HG02588 (cell line): Measurements from ENCODE around the gene YPEL1.
"Not testable (repeated sequence)": the region's sequence is repeated elsewhere in the genome, so short reads cannot be mapped to it uniquely, and the experiment has no call there.

Experiments used
- ATAC-seq: cut with Tn5 transposase; IDR thresholded peaks from one replicate; pipeline ENCODE4 v1.9.1; 2021; ENCODE audit warnings: mild to moderate bottlenecking, moderate library complexity; ENCODE audit not compliant: unreplicated experiment

Gene YPEL1

DNA sequence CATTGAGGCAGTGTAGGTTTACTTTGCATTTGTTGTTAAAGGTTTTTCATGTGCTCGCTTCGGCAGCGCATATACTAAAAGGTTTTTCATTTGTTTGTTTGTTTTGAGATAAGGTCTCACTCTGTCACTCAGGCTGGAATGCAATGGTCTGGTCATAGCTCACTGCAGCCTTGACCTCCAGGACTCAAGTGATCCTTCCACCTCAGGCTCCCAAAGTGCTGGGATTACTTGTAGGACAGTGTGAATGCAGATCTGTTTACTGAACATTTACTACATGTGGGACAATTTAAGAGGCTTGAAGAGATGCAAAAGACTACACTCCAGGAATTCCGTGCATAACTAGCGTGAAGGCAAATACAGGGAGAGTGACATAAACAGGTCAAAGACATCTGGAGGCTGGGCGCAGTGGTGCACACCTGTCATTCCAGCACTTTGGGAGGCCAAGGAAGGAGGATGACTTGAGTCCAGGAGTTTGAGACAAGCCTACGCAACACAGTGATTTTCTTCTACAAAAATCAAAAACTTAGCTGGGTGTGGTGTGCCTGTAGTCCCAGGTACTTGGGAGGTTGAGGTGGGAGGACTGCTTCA, 34.1 kb downstream of the YPEL1 start:
- ATAC-seq, result no peak

DNA sequence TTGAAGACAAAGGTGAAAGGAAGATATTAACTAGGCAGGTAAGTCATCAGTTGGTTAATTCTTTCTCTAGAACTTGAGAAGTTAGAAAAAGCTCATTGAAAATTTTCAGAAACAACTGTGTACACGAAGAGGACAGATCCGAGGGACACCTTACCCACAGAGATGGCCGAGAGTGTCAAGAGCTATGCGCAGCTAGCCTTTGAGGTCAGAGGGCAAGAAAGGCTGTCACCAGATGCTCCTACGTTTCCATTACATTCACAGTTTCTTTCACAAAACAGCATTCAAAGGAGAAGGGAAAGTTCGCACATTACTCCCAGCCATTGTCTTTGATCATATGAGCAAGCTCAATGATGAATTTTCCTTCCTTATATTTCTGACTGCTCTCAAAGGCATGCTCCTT, 34.8 kb downstream of the YPEL1 start:
- ATAC-seq, result no peak

DNA sequence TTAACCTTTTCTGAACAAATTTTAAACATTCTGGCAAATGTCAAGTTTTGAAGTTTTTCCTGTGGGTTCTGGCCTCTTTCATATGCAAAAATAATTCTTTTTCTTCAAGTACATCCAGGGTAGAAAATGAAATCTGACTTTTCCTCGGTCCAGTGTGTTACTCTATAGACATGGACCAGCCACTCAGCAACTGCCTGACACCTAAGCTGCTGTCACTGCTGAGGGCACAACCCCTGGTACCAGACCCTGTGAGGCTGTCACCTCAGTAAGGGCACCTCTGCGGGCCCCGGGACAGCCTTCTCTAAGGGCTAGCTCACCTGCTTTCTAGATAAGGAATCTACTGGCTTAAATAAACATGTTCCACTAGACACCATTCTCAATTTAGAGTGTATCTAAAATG, 36.0 kb downstream of the YPEL1 start:
- no peak for ATAC-seq

DNA sequence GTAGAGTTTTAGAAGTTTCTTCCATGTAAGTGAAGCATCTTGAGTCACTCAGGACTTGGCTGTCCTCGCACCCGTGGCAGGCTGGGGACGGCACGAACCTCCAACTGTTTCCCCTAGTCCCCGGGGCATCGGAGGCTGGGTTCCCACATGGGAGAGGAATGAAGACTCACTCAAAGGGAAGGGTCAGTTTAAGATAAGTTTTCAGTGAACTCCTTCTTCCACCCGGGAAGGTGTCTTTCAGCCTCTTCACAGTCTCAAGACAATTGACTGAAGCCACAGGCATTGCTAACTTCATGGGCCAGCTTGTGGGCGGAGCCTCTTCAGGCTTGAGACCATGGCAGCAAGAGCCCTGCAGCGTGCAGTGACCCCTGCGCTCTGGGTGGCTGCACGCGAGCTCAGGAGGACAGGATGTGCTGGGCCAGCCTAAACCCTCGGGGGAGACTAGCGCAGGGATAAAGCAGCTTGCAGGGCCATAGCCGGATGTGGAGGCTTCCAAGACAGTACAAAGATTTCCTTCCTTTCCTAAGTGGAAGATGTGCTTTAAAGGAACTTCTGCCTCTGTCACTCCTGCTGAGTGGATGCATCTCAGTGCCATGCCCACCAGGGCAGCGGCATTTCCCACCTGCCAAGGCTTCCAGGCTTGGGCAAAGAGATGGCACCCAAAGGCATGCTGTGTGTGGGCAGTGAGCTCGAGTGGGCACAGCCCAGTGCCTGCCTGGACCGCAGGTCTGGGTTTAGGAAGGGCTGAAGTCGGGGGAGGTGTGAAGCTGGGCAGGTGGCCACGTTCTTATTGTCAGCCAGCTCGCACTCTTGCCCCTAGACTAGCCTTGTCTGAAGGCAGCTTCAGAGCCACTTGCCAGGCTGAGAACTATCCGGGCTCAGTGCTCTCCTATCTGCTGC, 36.9 kb downstream of the YPEL1 start:
- no peak for ATAC-seq

DNA sequence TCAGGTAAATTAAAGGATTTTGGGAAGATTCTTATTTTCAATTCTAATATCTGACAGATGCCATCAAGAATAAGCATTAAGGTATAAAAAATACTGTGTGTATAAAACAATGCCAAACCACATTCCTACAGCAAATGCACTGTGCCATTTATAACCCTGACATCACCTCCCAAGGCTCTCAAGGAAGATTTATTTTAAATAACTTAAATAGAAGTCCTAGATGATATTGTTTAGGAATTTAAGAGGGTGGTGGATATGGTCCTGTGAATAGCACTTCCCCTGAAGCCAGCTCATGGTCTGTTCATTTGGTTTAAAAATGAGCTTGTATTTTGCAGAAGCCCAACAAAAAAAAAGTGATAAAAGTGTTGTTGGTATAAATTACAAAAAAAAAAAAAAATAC, 37.7 kb downstream of the YPEL1 start:
- ATAC-seq, result no peak

DNA sequence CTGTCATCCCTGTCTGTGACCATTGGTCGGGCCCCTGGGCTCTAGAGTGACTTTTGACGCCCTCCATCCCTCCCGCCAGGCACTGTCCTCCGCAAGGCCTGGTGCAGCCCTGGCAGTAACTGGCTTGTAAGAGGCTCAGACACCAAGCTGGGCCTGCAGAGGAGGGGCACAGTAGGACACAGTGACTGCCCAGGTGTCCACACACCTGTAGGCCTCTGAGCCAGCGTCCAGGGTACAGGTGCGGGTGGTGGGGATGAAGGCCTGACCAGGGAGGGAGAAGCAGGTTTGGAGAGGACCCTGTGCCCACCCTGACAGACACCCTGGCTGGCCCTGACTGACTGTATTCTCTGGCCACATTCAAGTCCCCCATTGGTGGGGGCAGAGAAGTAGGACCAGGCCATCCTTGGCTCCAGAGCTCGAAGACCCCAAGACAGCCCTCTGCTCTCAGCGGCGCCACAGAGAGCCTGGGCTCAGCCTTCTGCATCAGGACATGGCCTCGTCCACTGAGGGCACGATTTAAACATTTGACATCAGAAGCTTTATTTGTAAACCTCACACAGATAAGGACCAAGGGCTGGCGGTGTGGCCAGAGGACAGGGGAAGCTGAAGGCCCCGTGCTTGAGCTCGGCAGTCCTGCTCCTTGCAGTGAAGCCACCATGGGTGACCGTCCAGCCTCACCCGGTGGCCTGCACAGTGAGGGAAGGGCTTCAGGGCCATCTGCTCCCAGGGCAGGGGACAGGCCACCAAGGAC, 38.4 kb downstream of the YPEL1 start:
- ATAC-seq, result no peak

DNA sequence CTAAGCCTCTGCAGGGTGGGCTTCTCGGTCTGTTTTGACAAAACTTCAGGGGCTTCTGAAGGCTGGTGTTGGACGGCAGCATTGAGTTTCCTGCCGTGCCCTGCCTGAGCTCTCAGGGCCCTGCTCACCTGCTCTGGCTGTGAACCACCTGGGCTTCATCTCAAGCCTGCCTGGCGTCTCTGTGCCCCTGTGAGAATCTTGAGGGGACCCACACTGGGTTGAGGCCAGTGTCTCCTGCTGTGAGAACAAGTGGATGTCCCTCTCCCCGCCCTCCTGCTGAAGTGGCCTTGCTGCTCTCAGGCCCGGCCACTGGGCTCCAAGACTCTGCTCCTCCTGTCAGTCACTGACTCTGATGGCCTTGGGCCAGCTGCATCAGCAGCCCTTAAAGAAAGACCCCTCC, 39.5 kb downstream of the YPEL1 start:
- no peak for ATAC-seq

DNA sequence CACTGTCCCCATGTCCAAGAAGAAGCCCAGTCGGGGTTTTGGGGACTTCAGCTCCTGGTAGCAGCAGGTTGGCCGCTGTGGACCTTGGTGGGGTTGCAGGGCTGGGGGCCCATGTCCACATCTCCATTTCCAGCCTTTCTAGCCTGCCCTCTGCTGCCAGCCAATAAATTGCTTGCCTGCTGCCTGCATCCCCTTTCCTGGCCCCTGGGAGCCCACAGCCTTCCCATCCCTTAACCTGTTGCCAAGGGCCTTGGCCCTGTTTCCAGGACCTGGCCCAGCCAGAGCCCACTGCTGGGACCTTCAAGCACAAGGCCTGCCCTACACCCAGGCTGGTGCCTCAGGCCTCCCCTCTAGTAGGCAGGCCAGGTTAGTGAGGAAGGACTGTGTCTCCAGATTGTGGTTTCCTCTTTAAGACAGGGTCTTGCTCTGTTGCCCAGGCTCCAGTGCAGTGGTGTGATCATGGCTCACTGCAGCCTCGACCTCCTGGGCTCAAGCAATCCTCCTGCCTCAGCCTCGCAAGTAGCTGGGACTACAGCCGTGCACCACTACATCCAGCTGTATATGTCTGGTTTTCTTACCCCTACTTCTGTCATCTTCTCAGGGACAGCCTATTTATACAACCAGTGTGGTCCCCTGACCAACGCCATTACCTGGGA, 40.0 kb downstream of the YPEL1 start:
- ATAC-seq, result no peak

DNA sequence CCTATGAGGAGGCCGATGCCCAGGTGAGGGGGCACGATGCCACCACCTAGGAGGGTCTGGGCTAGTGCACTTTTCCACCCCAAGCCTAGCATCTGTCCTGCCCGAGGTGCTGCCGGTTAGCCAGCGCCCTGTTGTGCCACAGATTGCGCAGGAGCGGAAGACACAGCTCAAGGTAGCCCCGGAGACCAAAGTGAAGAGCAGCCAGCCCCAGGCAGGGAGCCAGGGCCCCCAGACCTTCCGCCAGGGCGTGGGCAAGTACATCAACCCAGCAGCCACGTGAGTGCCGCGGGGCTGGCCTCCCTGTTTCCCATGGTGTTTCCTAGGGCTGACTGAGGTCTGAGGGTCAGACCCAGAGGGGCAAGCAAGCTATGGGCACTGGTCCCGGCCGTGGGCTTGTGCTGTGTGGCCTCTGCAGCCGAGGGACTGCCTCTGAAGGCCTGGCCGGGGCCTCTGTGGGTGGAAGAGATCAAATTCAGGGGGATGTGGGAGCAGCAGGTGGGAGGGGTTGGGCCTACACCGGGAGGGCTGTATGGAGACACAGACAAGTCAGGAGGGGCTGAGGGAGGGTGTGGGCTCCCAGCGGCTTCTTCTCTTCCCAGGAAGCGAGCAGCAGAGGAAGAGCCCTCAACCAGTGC, 40.7 kb downstream of the YPEL1 start:
- no peak for ATAC-seq

DNA sequence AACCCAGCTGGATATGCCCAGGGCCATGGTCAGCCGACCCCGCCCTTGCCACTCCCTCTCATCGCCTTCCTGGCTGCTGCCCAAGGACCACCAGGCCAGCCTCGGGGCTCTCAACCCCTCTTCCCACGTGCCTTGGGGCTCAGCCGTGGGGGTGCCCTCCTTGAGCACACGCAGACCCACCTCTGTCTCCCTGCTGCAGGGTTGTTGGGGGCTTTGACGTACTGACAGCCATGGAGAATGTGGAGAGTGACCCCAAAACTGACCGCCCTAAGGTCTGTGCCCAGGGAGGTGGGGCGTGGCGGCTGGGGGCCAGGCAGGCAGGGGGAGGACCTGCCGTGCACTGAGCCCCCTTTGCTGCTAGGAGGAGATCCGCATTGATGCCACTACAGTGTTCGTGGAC, 41.2 kb downstream of the YPEL1 start:
- ATAC-seq, result no peak

DNA sequence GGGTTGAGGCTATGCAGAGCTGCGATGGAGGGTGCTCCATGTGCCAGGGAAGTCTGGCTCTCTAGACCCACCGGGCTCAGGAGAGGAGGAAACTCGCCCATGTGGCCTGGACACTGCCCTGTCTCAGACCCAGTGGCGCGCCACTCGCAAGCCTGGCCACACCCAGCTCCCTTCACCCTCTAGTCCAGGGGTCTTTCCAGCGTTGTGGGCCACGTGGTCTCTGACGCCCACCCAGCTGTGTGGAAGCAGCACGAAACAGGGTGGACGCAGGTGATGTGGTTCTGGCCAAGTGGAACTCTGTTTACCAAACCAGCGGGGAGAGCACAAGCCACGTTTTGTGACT, 41.6 kb downstream of the YPEL1 start:
- ATAC-seq, result no peak

DNA sequence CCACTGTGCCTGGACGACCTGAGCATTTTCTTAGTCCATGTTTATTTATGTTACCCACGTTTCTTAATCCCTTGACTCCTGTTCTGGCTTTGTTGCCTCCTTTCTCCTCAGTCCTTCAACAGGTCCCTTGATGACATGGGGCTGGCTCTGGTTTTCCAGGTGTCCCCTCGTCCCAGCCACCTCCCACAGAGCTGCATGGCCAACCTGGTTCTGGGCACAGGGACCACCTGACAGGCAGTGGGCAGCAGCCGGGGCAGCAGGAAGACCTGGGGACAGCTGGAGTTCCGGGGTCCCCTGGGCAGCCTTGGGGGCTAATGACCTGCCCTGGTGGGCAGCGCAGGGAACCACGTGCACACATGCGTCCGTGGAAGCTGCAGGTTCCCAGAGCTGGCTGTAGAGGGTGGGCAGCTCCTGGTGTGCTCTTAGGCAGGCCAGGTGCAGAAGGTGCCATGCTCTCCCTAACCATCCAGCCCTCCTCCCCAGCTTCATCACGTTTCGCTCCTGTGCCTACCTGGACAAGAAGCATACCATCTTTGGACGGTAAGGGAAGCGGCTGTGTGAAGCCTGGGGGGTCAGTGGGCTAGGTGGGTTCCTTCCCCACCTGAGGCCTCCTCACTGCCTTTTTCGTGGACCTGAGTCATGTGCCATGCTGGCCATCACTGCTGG, 42.1 kb downstream of the YPEL1 start:
- no peak for ATAC-seq

DNA sequence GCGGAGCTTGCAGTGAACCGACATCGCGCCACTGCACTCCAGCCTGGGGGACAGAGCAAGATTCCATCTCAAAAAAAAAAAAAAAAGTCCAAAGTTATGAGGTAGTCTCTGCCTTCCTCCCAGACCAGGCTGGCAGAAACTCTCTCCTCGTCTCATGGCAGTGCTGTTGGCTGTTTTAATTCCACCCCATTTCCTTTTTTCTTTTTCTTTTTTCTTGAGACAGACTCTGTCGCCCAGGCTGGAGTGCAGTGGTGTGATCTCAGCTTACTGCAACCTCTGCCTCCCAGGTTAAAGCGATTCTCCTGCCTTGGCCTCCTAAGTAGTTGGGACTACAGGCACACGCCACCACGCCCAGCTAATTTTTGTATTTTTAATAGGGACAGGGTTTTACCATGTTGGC, 42.7 kb downstream of the YPEL1 start:
- not testable (repeated sequence) for ATAC-seq

DNA sequence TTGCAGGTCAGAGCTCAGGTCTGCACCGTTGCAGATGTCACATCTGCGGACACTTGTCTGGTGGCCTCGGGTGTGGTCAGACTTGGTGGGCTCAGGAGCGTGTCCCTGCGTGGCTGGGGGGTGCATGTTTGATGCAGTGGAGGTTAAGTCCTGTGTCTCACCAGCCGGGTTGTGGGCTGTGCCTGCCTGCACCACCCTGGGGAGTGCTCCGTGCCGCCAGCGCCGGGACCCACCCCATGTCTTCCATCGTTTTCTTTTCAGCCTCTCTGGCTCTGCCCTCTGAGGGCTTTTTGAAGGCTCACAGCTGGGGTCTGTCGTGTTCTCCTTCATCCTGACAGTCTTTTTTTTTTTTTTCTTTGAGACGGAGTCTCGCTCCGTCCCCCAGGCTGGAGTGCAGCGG, 43.8 kb downstream of the YPEL1 start:
- ATAC-seq, result no peak

DNA sequence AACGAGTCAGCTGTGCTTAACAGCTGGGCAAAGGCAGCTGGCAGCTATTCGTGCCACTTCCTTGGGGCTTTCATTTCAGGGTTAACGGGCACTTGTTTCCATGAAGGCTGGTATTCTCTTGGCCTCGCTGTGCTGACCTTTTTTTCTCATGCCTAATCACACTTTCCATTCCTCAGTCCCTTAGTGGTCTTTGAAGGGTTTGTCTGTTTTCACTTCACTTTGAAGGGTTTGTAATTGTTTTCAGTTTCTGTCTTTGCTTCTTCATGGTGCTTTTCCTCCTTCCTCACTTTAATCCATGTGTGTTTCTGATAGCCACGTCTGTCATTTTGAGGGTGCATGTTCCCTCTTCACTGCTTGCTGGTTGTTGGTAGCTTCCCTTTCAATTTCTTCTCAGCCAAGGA, 45.2 kb downstream of the YPEL1 start:
- ATAC-seq, result no peak

DNA sequence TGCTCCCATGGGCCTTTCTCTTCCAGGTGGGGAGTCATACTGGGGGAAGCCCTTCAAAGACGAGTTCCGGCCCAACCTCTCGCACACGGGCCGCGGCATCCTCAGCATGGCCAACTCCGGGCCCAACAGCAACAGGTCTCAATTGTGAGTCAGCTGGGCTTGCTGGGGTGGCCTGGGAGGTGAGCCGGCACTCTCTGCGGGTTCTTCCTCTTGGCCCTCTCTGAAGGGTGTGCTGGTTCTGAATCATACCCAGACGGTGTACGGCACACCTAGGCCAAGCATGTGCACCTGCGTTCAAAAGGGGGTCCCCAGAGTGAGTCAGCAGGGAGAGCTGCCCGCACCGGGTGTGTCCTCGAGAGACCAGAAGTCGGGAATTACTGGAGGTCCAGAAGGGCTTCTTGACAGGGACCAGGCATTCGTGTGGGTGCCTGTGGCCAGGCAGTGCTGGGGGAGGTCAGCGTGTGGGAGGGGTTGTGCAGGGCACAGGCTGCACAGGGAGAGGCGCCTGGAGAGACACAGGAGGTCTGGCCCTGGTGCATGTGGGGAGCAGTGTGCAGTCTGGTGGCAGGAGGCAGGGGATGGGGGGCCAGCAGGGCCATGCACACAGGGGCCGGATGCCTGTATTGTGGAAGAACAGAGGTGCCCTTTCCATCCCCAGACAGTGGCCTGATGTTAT, 46.8 kb downstream of the YPEL1 start:
- no peak for ATAC-seq

DNA sequence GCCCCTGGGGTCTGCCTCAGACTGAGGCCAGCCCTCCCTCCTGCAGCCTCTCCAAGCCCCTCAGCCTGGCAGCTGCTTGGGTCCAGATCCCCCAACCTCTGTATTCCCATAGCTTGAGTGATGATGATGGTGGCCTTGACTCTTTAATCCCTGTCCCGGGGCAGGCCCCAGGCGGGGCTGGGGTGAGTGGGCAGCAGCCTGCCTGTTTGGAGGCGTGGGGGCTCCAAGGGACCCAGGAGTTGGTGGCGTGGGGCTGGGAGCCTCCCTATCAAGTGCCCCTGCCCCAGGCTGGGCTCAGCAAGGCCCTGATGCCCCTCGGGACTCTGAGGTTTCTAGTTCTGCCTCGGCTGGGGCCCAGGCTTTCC, 47.3 kb downstream of the YPEL1 start:
- ATAC-seq, result no peak

DNA sequence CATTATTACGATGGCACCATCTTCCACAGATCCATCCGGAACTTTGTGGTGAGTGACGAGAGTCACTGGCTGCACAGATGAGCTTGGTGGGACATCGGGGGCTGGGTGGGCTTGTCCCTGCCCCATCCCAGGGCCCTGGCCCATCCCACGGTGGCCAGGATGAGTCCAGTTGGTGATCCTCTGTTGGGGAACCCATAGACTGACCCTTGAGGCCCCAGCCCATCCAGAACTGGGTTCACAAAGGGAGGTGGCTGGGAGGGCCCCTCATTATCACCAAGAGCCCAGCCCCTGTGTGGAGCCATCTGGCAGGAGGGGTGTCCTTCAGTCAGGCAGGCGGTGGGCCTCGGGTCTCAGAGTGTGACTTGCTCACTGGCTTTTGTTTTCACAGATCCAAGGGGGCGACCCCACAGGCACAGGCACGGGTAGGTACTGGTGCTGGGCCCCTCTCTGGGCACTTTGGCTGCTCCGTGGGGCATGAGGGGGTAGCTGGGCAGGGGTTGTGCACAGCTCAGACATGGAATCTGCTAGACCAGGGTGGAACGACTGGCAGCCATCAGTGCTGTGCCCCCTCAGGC, 47.8 kb downstream of the YPEL1 start:
- no peak for ATAC-seq

DNA sequence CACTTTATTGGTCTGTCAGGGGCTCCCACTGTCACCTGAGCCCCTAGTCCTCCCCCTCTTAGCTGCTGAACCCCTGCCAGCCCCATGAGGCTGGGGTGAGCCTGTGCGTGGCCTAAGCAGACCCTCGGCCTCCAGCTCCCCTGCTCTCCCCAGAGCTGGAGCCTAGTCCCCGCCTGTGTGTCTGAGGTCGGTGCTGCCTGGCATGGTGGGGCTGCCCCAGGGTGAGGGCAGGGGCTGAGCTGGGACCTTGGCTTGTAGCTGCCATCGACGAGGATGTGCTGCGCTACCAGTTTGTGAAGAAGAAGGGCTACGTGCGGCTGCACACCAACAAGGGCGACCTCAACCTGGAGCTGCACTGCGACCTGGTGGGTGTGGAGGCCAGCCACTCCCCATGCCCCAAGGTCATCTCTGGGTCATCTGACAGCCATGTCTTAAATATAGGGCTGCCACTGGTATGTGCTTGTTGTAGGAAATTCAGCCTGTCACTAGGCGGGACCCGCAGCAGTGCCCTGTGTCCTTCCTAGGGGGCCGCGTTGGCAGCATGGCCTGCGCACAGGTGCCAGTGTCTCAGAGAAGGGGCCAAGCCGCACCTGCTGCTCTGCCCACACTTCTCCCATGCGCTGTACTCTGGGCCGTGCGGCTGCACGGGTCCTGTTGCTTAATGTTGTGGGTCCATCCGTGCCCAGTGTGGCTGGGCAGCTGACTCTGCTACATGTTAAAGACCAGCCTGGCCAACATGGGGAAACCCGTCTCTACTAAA, 48.8 kb downstream of the YPEL1 start:
- ATAC-seq, result no peak
